Tibial artery (tissue), 4 donors: ENCODE measurements around the gene STK10.

ENCODE experiments used
- DNase-seq, 2 donors: peaks; one replicate each; pipeline ENCODE4 v3.0.0-alpha.2; 2019
- H3K27ac ChIP-seq, 2 donors: fragments of 200-600 bp; sonication (generic) in 1 of 2; 1 replicate in 1 of 2; 2 replicates in 1 of 2; pipeline ENCODE4 v1.5.1; 2018 to 2019; ENCODE audit warnings: mild to moderate bottlenecking in 1 of 2
- H3K27me3 ChIP-seq, 2 donors: fragments of 200-600 bp; sonication (generic) in 1 of 2; one replicate each; pipeline versions ENCODE4 v1.5.1 to v1.6.0; 2016 to 2019
- H3K36me3 ChIP-seq, 3 donors: fragments of 200-600 bp; sonication (generic) in 2 of 3; one replicate each; pipeline ENCODE4 v1.5.1; 2016 to 2019; ENCODE audit warnings: mild to moderate bottlenecking in 2 of 3
- H3K4me1 ChIP-seq, 4 donors: fragments of 200-600 bp; sonication (generic) in 2 of 4; 1 replicate in 3 of 4; 2 replicates in 1 of 4; pipeline ENCODE4 v1.5.1; 2016 to 2019
- H3K4me3 ChIP-seq, 2 donors: fragments of 200-600 bp; sonication (generic) in 1 of 2; 1 replicate in 1 of 2; 2 replicates in 1 of 2; pipeline ENCODE4 v1.5.1; 2018 to 2019; ENCODE audit warnings: mild to moderate bottlenecking in 2 of 2
- H3K9me3 ChIP-seq, 3 donors: fragments of 200-600 bp; sonication (generic) in 1 of 3; one replicate each; pipeline ENCODE4 v1.5.1; 2016 to 2019
- CTCF ChIP-seq, 2 experiments: fragments of 200-600 bp in 1 of 2; fragments of 450-650 bp in 1 of 2; IDR thresholded peaks; one replicate each; pipeline ENCODE4 v1.5.1; 2017 to 2019; ENCODE audit warnings: antibody characterized with exemption in 2 of 2, mild to moderate bottlenecking in 1 of 2, moderate library complexity in 1 of 2
- intact Hi-C: fragments of 100-400 bp; cut with DNase I; formaldehyde crosslinking; loops from one replicate; pipeline ENCODE4 v1.15.0; 2023; ENCODE audit warnings: low total_unique reads

STK10 gene

GRCh38 chr5:172140866-172141265, 47.2 kb downstream of the STK10 start:
- Histone ChIP-seq H3K4me1 (no peaks in the 10 kb centered on the region), H3K27me3 (no peaks in the 10 kb centered on the region), H3K36me3 (no peaks in the 10 kb centered on the region), H3K27ac (no peak overlapping the region), H3K9me3 (no peaks in the 10 kb centered on the region), H3K4me3 (no peak overlapping the region)
- no peak for DNase-seq
- TF ChIP-seq CTCF (IDR thresholded peaks at IDR 0.05), result no peak
- intact Hi-C loops, result no loop called here

DNA sequence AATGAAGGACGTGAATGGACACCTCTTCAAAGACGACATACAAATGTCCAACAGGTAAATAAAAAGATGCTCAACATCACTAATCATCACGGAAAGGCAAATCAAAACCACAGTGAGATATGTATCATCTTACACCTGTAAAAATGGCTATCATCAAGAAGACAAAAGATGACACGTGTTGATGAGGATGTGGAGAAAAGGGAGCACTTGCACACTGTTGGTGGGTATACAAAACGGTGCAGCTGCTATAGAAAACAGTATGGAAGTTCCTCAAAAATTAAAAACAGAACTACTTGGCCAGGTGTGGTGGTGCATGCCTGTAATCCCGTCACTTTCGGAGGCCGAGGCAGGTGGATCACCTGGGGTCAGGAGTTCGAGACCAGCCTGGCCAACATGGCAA, 47.9 kb downstream of the STK10 start:
- no peak for DNase-seq
- Histone ChIP-seq H3K4me3 (no peak overlapping the region), H3K27ac (no peak overlapping the region), H3K27me3 (no peaks in the 10 kb centered on the region), H3K36me3 (no peaks in the 10 kb centered on the region), H3K4me1 (no peaks in the 10 kb centered on the region), H3K9me3 (no peaks in the 10 kb centered on the region)
- TF ChIP-seq CTCF (IDR thresholded peaks at IDR 0.05), result no peak
- intact Hi-C loops, result no loop called here

GRCh38 chr5:172137046-172137445, 51.0 kb downstream of the STK10 start:
- Histone ChIP-seq H3K4me1 (no peaks in the 10 kb centered on the region), H3K4me3 (no peak overlapping the region), H3K9me3 (no peaks in the 10 kb centered on the region), H3K36me3 (peaks cover 0 to 3% (median 0%) of the 10 kb centered on the region in 3 donors), H3K27me3 (no peaks in the 10 kb centered on the region), H3K27ac (no peak overlapping the region)
- no peak for DNase-seq
- intact Hi-C loops, result no loop called here
- no peak for TF ChIP-seq CTCF (IDR thresholded peaks at IDR 0.05)

GRCh38 chr5:172133359-172134029, 54.5 kb downstream of the STK10 start:
- TF ChIP-seq CTCF (IDR thresholded peaks at IDR 0.05), result no peak

GRCh38 chr5:172131690-172132089, 56.3 kb downstream of the STK10 start:
- TF ChIP-seq CTCF (IDR thresholded peaks at IDR 0.05), result no peak
- Histone ChIP-seq H3K27ac (no peak overlapping the region), H3K36me3 (peaks cover 0 to 3% (median 0%) of the 10 kb centered on the region in 3 donors), H3K27me3 (no peaks in the 10 kb centered on the region), H3K4me1 (no peaks in the 10 kb centered on the region), H3K4me3 (no peak overlapping the region), H3K9me3 (no peaks in the 10 kb centered on the region)
- DNase-seq, result no peak
- intact Hi-C loops, result no loop called here

More at GRCh38 chr5:172133359-172134029, 54.5 kb downstream of the STK10 start:
- Histone ChIP-seq H3K36me3 (peaks cover 0 to 3% (median 0%) of the 10 kb centered on the region in 3 donors), H3K9me3 (no peaks in the 10 kb centered on the region), H3K4me1 (no peaks in the 10 kb centered on the region), H3K27me3 (no peaks in the 10 kb centered on the region), H3K27ac (no peak overlapping the region), H3K4me3 (no peak overlapping the region)
- intact Hi-C loops, result no loop called here
- peak; percentile 65 to 74 for DNase-seq
